MCF 10A (cell line): ENCODE measurements around the gene EFNB2. TPM values are rescaled to one million over a fixed set of nuclear protein-coding genes. Genes with fewer than 3 reads are reported as not detected.

Experiments used
- BruUV-seq: library from RNA; stranded (reverse); fragments of 400-500 nt; replicated peaks from 2 replicates; lab custom pipeline; 2021; lab: Mats Ljungman, UMichigan
- CTCF ChIA-PET: fragments of 300-600 bp; sonication (Branson Sonifier 250); formaldehyde crosslinking; extraction: SDS; loops from one replicate; lab custom pipeline; 2021; ENCODE audit warnings: antibody characterized with exemption, inconsistent platforms; lab: Yijun Ruan, JAX
- POLR2A ChIA-PET: fragments of 300-600, 350-650 bp; sonication (Branson Sonifier 250); formaldehyde crosslinking; extraction: SDS; loops from one replicate; lab custom pipeline; 2020; ENCODE audit warnings: antibody characterized with exemption, inconsistent platforms; lab: Yijun Ruan, JAX
- DNase-seq: peaks from one replicate; pipeline ENCODE4 v3.0.0-alpha.2; 2018; ENCODE audit not compliant: unreplicated experiment
- H3K27ac Mint-ChIP-seq: one replicate; pipeline ENCODE4 v1.8.0; 2022; ENCODE audit warnings: mild to moderate bottlenecking, low read depth, mixed read lengths; ENCODE audit not compliant: unreplicated experiment
- H3K27me3 Mint-ChIP-seq: one replicate; pipeline ENCODE4 v1.8.0; 2022; ENCODE audit warnings: mixed read lengths; ENCODE audit not compliant: insufficient read depth, unreplicated experiment
- H3K36me3 Mint-ChIP-seq: one replicate; pipeline ENCODE4 v1.8.0; 2022; ENCODE audit warnings: mild to moderate bottlenecking, moderate library complexity, mixed read lengths; ENCODE audit not compliant: insufficient read depth, unreplicated experiment
- H3K4me1 Mint-ChIP-seq: one replicate; pipeline ENCODE4 v1.8.0; 2022; ENCODE audit warnings: mixed read lengths; ENCODE audit not compliant: insufficient read depth, unreplicated experiment
- H3K4me3 Mint-ChIP-seq: one replicate; pipeline ENCODE4 v1.8.0; 2022; ENCODE audit warnings: mild to moderate bottlenecking, moderate library complexity, mixed read lengths; ENCODE audit not compliant: unreplicated experiment
- H3K9me3 Mint-ChIP-seq: one replicate; pipeline ENCODE4 v1.8.0; 2022; ENCODE audit warnings: mixed read lengths; ENCODE audit not compliant: unreplicated experiment
- CTCF ChIP-seq: fragments of 200-600 bp; IDR thresholded peaks from one replicate; pipeline ENCODE4 v1.8.0; 2022; ENCODE audit warnings: antibody characterized with exemption, mild to moderate bottlenecking; ENCODE audit not compliant: unreplicated experiment
- intact Hi-C: fragments of 100-400 bp; cut with micrococcal nuclease; formaldehyde crosslinking; loops from 2 replicates; pipeline ENCODE4 v1.14.1; 2022
- total RNA-seq: library from RNA; stranded (reverse); gene quantifications from 2 replicates; pipeline ENCODE4 v1.2.3, GENCODE V29; 2022

Gene EFNB2
- total RNA-seq, 1 experiment from 2014 or later, result 40.4 TPM

- CTCF ChIA-PET, result interaction anchor here (0.8 to 1.3 kb wide), 2 partner anchors 37 to 72 kb away, joined by 3 to 5 read pairs; no protein-coding TSS in a partner anchor
- no peak overlapping the region for H3K27ac Mint-ChIP-seq
- H3K9me3 Mint-ChIP-seq, result no peaks in the 10 kb centered on the region
- intact Hi-C loops, result no loop called here
- no peak for TF ChIP-seq CTCF
- no peaks in the 10 kb centered on the region for H3K27me3 Mint-ChIP-seq
- POLR2A ChIA-PET, result interaction anchor here (1.0 kb wide), 1 partner anchor 9 kb away, joined by 3 read pairs; no protein-coding TSS in a partner anchor
- peaks cover 46% of the 10 kb centered on the region for H3K36me3 Mint-ChIP-seq
- H3K4me1 Mint-ChIP-seq, result peaks cover 21% of the 10 kb centered on the region
- no peak overlapping the region for H3K4me3 Mint-ChIP-seq
- no peak for DNase-seq
- no TSS peak for BruUV-seq
These were observed 40.5 kb downstream of the EFNB2 start for GRCh38 chr13:106494936-106495335.

- H3K9me3 Mint-ChIP-seq, result no peaks in the 10 kb centered on the region
- DNase-seq, result no peak
- BruUV-seq, result no TSS peak
- H3K36me3 Mint-ChIP-seq, result peaks cover 48% of the 10 kb centered on the region
- peaks cover 19% of the 10 kb centered on the region for H3K4me1 Mint-ChIP-seq
- ChIA-PET CTCF (interaction anchor here (0.8 to 1.3 kb wide), 2 partner anchors 37 to 72 kb away, joined by 3 to 5 read pairs; no protein-coding TSS in a partner anchor), POLR2A (no interaction called here)
- intact Hi-C loops, result no loop called here
- H3K27ac Mint-ChIP-seq, result no peak overlapping the region
- TF ChIP-seq CTCF, result no peak
- H3K27me3 Mint-ChIP-seq, result no peaks in the 10 kb centered on the region
- no peak overlapping the region for H3K4me3 Mint-ChIP-seq
These were observed 41.0 kb downstream of the EFNB2 start for GRCh38 chr13:106494506-106494905.

- no peak for DNase-seq
- TF ChIP-seq CTCF, result no peak
- intact Hi-C loops, result no loop called here
- H3K4me1 Mint-ChIP-seq, result peaks cover 17% of the 10 kb centered on the region
- ChIA-PET POLR2A (no interaction called here), CTCF (interaction anchor here (0.8 to 1.3 kb wide), 2 partner anchors 9 to 38 kb away, joined by 3 to 5 read pairs; no protein-coding TSS in a partner anchor)
- no peak overlapping the region for H3K4me3 Mint-ChIP-seq
- no TSS peak for BruUV-seq
- no peaks in the 10 kb centered on the region for H3K9me3 Mint-ChIP-seq
- no peaks in the 10 kb centered on the region for H3K27me3 Mint-ChIP-seq
- H3K36me3 Mint-ChIP-seq, result peaks cover 52% of the 10 kb centered on the region
- peak overlapping the region; percentile 19 for H3K27ac Mint-ChIP-seq
These were observed 41.8 kb downstream of the EFNB2 start for GRCh38 chr13:106493533-106494220.

GRCh38 chr13:106492588-106493475, 42.6 kb downstream of the EFNB2 start:
- Mint-ChIP-seq H3K36me3 (peaks cover 55% of the 10 kb centered on the region), H3K27ac (no peak overlapping the region), H3K27me3 (no peaks in the 10 kb centered on the region), H3K4me1 (peaks cover 10% of the 10 kb centered on the region), H3K4me3 (no peak overlapping the region), H3K9me3 (no peaks in the 10 kb centered on the region)
- no peak for TF ChIP-seq CTCF
- intact Hi-C loops, result no loop called here
- DNase-seq, result no peak
- CTCF ChIA-PET, result interaction anchor here (0.8 kb wide), 1 partner anchor 10 kb away, joined by 3 read pairs; no protein-coding TSS in a partner anchor
- no TSS peak for BruUV-seq
- POLR2A ChIA-PET, result no interaction called here
